Vagina (tissue), 2 donors: ENCODE measurements around the gene VDAC1.

Source experiments
- CTCF ChIP-seq, 3 experiments: fragments of 450-650 bp in 2 of 3; fragments of 200-600 bp in 1 of 3; sonication (generic) in 1 of 3; IDR thresholded peaks; one replicate each; pipeline ENCODE4 v1.5.1; 2017 to 2019; ENCODE audit warnings: antibody characterized with exemption in 3 of 3, mild to moderate bottlenecking in 2 of 3, moderate library complexity in 2 of 3
- POLR2AphosphoS5 ChIP-seq, 2 donors: sonication (generic); formaldehyde crosslinking; IDR thresholded peaks; one replicate each; pipeline ENCODE4 v1.9.0; 2017; ENCODE audit warnings: antibody characterized with exemption in 2 of 2, mild to moderate bottlenecking in 2 of 2, low read depth in 1 of 2; ENCODE audit not compliant: insufficient read depth in 1 of 2

- TF ChIP-seq CTCF (IDR thresholded peaks at IDR 0.05) (no peak), POLR2AphosphoS5 (IDR thresholded peaks at IDR 0.05; ENCODE audit: insufficient read depth in 1 of 2, low read depth in 1 of 2) (no peak)
Measured at GRCh38 chr5:133957080-133957479, 47.7 kb downstream of the VDAC1 start.
